NCI-H1105 (cell line): ENCODE measurements around the gene GGTLC2.
"Not testable (repeated sequence)": the region's sequence is repeated elsewhere in the genome, so short reads cannot be mapped to it uniquely, and the experiment has no call there.

Source experiments
- DNase-seq: peaks from one replicate; lab custom pipeline; 2025; lab: John Stamatoyannopoulos, UW

Gene GGTLC2

GRCh38 chr22:22638313-22638712 lies 6.1 kb upstream of the GGTLC2 start:
- DNase-seq, result not testable (repeated sequence)

GRCh38 chr22:22642255-22642654 lies 2.2 kb upstream of the GGTLC2 start:
- DNase-seq, result not testable (repeated sequence)

GRCh38 chr22:22645969-22646368 lies 1.6 kb downstream of the GGTLC2 start:
- DNase-seq, result not testable (repeated sequence)

- DNase-seq, result not testable (repeated sequence)
Observed at GRCh38 chr22:22647952-22648351, 3.5 kb downstream of the GGTLC2 start.

- not testable (repeated sequence) for DNase-seq
Observed at GRCh38 chr22:22648863-22649536, 4.6 kb downstream of the GGTLC2 start.

GRCh38 chr22:22649761-22650160 lies 5.3 kb downstream of the GGTLC2 start:
- not testable (repeated sequence) for DNase-seq

GRCh38 chr22:22650398-22650797 lies 6.0 kb downstream of the GGTLC2 start:
- not testable (repeated sequence) for DNase-seq

GRCh38 chr22:22650803-22651515 lies 6.5 kb downstream of the GGTLC2 start:
- DNase-seq, result not testable (repeated sequence)

- DNase-seq, result not testable (repeated sequence)
Observed at GRCh38 chr22:22651593-22651992, 7.2 kb downstream of the GGTLC2 start.

- not testable (repeated sequence) for DNase-seq
Observed at GRCh38 chr22:22652102-22652501, 7.7 kb downstream of the GGTLC2 start.

- DNase-seq, result not testable (repeated sequence)
Observed at GRCh38 chr22:22652573-22652972, 8.2 kb downstream of the GGTLC2 start.

GRCh38 chr22:22653677-22654381 lies 9.4 kb downstream of the GGTLC2 start:
- not testable (repeated sequence) for DNase-seq

GRCh38 chr22:22655452-22656290 lies 11.3 kb downstream of the GGTLC2 start:
- no peak for DNase-seq

GRCh38 chr22:22657712-22658111 lies 13.3 kb downstream of the GGTLC2 start:
- DNase-seq, result no peak

- no peak for DNase-seq
Observed at GRCh38 chr22:22661275-22661674, 16.9 kb downstream of the GGTLC2 start.

GRCh38 chr22:22662095-22662494 lies 17.7 kb downstream of the GGTLC2 start:
- no peak for DNase-seq

GRCh38 chr22:22663861-22664800 lies 19.7 kb downstream of the GGTLC2 start:
- no peak for DNase-seq

- DNase-seq, result no peak
Observed at GRCh38 chr22:22666307-22667091, 22.1 kb downstream of the GGTLC2 start.

- DNase-seq, result no peak
Observed at GRCh38 chr22:22667966-22668880, 23.8 kb downstream of the GGTLC2 start.
